ENCODE measurements around the gene HABP2. TPM values are rescaled to one million over a fixed set of nuclear protein-coding genes. Genes with fewer than 3 reads are reported as not detected.

The HABP2 gene
- polyA plus RNA-seq, 3 donors: not detected

GRCh38 chr10:113538151-113538550, 14.7 kb upstream of the HABP2 start:
- Histone ChIP-seq H3K79me2 (ENCODE audit: insufficient read depth, low read length) (no peaks in the 10 kb centered on the region), H3K36me3 (replicated peaks in 1 of 2; ENCODE audit: control insufficient read depth in 1 of 2, insufficient read depth in 2 of 2, low read length in 2 of 2) (no peaks in the 10 kb centered on the region), H2AFZ (ENCODE audit: insufficient read depth, low read depth, low read length, poor library complexity, severe bottlenecking) (no peak overlapping the region), H3K4me1 (ENCODE audit: control insufficient read depth in 1 of 2, insufficient read depth in 2 of 2, low read length in 2 of 2) (no peaks in the 10 kb centered on the region), H4K20me1 (ENCODE audit: insufficient read depth, low read length) (no peaks in the 10 kb centered on the region), H3K4me2 (replicated peaks; ENCODE audit: extremely low read depth, low read length, poor library complexity, severe bottlenecking) (no peak overlapping the region), H3K27ac (ENCODE audit: low read depth in 1 of 2, low read length in 2 of 2) (no peak overlapping the region), H3K4me3 (replicated peaks in 1 of 3; ENCODE audit: low read depth in 2 of 3, low read length in 3 of 3) (no peak overlapping the region), H3K9me3 (replicated peaks in 1 of 2; ENCODE audit: control insufficient read depth in 1 of 2, insufficient read depth in 1 of 2, low read length in 2 of 2) (no peaks in the 10 kb centered on the region), H3K27me3 (ENCODE audit: control insufficient read depth in 2 of 2, insufficient read depth in 2 of 2, low read length in 2 of 2) (peaks cover 0 to 3% of the 10 kb centered on the region in 2 donors), H3K9ac (ENCODE audit: insufficient read depth, low read length, poor library complexity, severe bottlenecking) (no peak overlapping the region)
- intact Hi-C loops (cut with micrococcal nuclease): no loop called here
- Mint-ChIP-seq H3K4me3 (no peak overlapping the region), H3K9me3 (peaks cover 0 to 3% (median 0%) of the 10 kb centered on the region in 7 donors), H3K36me3 (no peaks in the 10 kb centered on the region), H3K4me1 (peaks cover 7% of the 10 kb centered on the region), H3K27ac (no peak overlapping the region), H3K27me3 (ENCODE audit: low read depth in 3 of 3) (peaks cover 2 to 5% (median 3%) of the 10 kb centered on the region in 3 donors)
- DNase-seq: no peak
- no CpG with 5 or more reads among the region's 1 CpG for WGBS (ENCODE audit: insufficient coverage)
- TF ChIP-seq CTCF (IDR thresholded peaks at IDR 0.05): no peak

GRCh38 chr10:113539789-113540188, 13.1 kb upstream of the HABP2 start:
- no peak overlapping the region for H2AFZ ChIP-seq (ENCODE audit: insufficient read depth, low read depth, low read length, poor library complexity, severe bottlenecking)
- no peaks in the 10 kb centered on the region for H4K20me1 ChIP-seq (ENCODE audit: insufficient read depth, low read length)
- H3K27ac Mint-ChIP-seq: no peak overlapping the region
- peaks cover 0 to under 1% of the 10 kb centered on the region in 2 donors for H3K27me3 ChIP-seq (ENCODE audit: control insufficient read depth in 2 of 2, insufficient read depth in 2 of 2, low read length in 2 of 2)
- no peaks in the 10 kb centered on the region for H3K36me3 ChIP-seq (replicated peaks in 1 of 2; ENCODE audit: control insufficient read depth in 1 of 2, insufficient read depth in 2 of 2, low read length in 2 of 2)
- no peak overlapping the region for H3K27ac ChIP-seq (ENCODE audit: low read depth in 1 of 2, low read length in 2 of 2)
- H3K36me3 Mint-ChIP-seq: no peaks in the 10 kb centered on the region
- no peak for TF ChIP-seq CTCF (IDR thresholded peaks at IDR 0.05)
- DNase-seq: no peak
- H3K79me2 ChIP-seq (ENCODE audit: insufficient read depth, low read length): no peaks in the 10 kb centered on the region
- H3K9me3 ChIP-seq (replicated peaks in 1 of 2; ENCODE audit: control insufficient read depth in 1 of 2, insufficient read depth in 1 of 2, low read length in 2 of 2): no peaks in the 10 kb centered on the region
- no peak overlapping the region for H3K4me2 ChIP-seq (replicated peaks; ENCODE audit: extremely low read depth, low read length, poor library complexity, severe bottlenecking)
- H3K4me1 ChIP-seq (ENCODE audit: control insufficient read depth in 1 of 2, insufficient read depth in 2 of 2, low read length in 2 of 2): no peaks in the 10 kb centered on the region
- H3K9me3 Mint-ChIP-seq: peaks cover 0 to 3% (median 0%) of the 10 kb centered on the region in 7 donors
- peaks cover 7% of the 10 kb centered on the region for H3K4me1 Mint-ChIP-seq
- no peak overlapping the region for H3K4me3 ChIP-seq (replicated peaks in 1 of 3; ENCODE audit: low read depth in 2 of 3, low read length in 3 of 3)
- H3K9ac ChIP-seq (ENCODE audit: insufficient read depth, low read length, poor library complexity, severe bottlenecking): no peak overlapping the region
- peaks cover 0 to 3% (median 2%) of the 10 kb centered on the region in 3 donors for H3K27me3 Mint-ChIP-seq (ENCODE audit: low read depth in 3 of 3)
- H3K4me3 Mint-ChIP-seq: no peak overlapping the region
- WGBS (ENCODE audit: insufficient coverage): 84% methylated on average over 6 of the region's 7 CpGs
- intact Hi-C loops (cut with micrococcal nuclease): no loop called here

Data from CD14-positive monocyte (primary cell).